22Rv1 (cell line): ENCODE measurements around the gene TMEM151A.

Experiments
- H3K27ac ChIP-seq: fragments of 450-650 bp; 2 replicates; pipeline ENCODE4 v1.5.1; 2017
- CTCF ChIP-seq: fragments of 450-650 bp; IDR thresholded peaks from 2 replicates; pipeline ENCODE4 v1.5.1; 2017; ENCODE audit warnings: mild to moderate bottlenecking
- ZFX ChIP-seq: fragments of 450-650 bp; IDR thresholded peaks from 2 replicates; pipeline ENCODE4 v1.6.1; 2017; ENCODE audit warnings: antibody characterized with exemption, borderline replicate concordance

TMEM151A gene

GRCh38 chr11:66322732-66323427 is 31.2 kb downstream of the TMEM151A start:
- H3K27ac ChIP-seq = no peak overlapping the region
- TF ChIP-seq CTCF = no peak
- TF ChIP-seq ZFX = no peak

GRCh38 chr11:66323684-66324083 is 32.0 kb downstream of the TMEM151A start:
- H3K27ac ChIP-seq = no peak overlapping the region
- TF ChIP-seq ZFX (no peak), CTCF (no peak)

- no peak for TF ChIP-seq ZFX
- no peak for TF ChIP-seq CTCF
- H3K27ac ChIP-seq = no peak overlapping the region
These were observed 33.0 kb downstream of the TMEM151A start for GRCh38 chr11:66324664-66325063.

- TF ChIP-seq CTCF (no peak), ZFX (no peak)
- no peak overlapping the region for H3K27ac ChIP-seq
These were observed 33.6 kb downstream of the TMEM151A start for GRCh38 chr11:66325263-66325671.

GRCh38 chr11:66326261-66327111 is 34.8 kb downstream of the TMEM151A start:
- H3K27ac ChIP-seq = no peak overlapping the region
- TF ChIP-seq CTCF (no peak), ZFX (no peak)

- H3K27ac ChIP-seq = no peak overlapping the region
- no peak for TF ChIP-seq ZFX
- no peak for TF ChIP-seq CTCF
These were observed 35.7 kb downstream of the TMEM151A start for GRCh38 chr11:66327171-66328030.
